Muscle of leg (tissue), 11 donors: Measurements from ENCODE around the gene ZBTB34. TPM values are rescaled to one million over a fixed set of nuclear protein-coding genes. Genes with fewer than 3 reads are reported as not detected.

ENCODE experiments used
- DNase-seq: peaks from one replicate; pipeline ENCODE4 v3.0.0; 2013
- H3K27ac ChIP-seq: one replicate; pipeline ENCODE4 v1.5.1; 2013; ENCODE audit warnings: mild to moderate bottlenecking, low read length, control low read depth
- H3K27me3 ChIP-seq: one replicate; pipeline ENCODE4 v1.6.1; 2013; ENCODE audit warnings: low read length; ENCODE audit not compliant: control insufficient read depth, insufficient read depth
- H3K36me3 ChIP-seq: one replicate; pipeline ENCODE4 v1.6.1; 2013; ENCODE audit warnings: low read length; ENCODE audit not compliant: control insufficient read depth, insufficient read depth
- H3K4me1 ChIP-seq: one replicate; pipeline ENCODE4 v1.6.1; 2013; ENCODE audit warnings: low read length; ENCODE audit not compliant: control insufficient read depth, insufficient read depth
- H3K4me3 ChIP-seq: one replicate; pipeline ENCODE4 v1.5.1; 2013; ENCODE audit warnings: low read length, control low read depth
- H3K9me3 ChIP-seq: replicated peaks from 2 replicates; pipeline ENCODE4 v1.6.1; 2013; ENCODE audit warnings: low read depth, low read length; ENCODE audit not compliant: control insufficient read depth
- WGBS: methylation state at CpG from one replicate; pipeline ENCODE4 v1.1.5; 2013; ENCODE audit warnings: missing lambda C conversion rate; ENCODE audit not compliant: insufficient coverage; 5-methylcytosine and 5-hydroxymethylcytosine counted together
- polyA plus RNA-seq, 8 donors: library from polyadenylated mRNA; unstranded; fragments of 120-200 nt; gene quantifications; one replicate each; pipeline versions ENCODE4 v1.2.1 to v1.2.3, GENCODE V29; 2013; ENCODE audit warnings: inconsistent platforms in 1 of 8, low replicate concordance in 1 of 8; ENCODE audit not compliant: insufficient read length in 8 of 8, insufficient read depth in 1 of 8
- total RNA-seq: library from RNA; stranded (reverse); fragments of 120-200 nt; gene quantifications from one replicate; pipeline ENCODE4 v1.2.4, GENCODE V29; 2013

ZBTB34 gene
- total and polyA plus RNA-seq, 9 donors: 8.4 to 13.7 (median 10.3) TPM

DNA sequence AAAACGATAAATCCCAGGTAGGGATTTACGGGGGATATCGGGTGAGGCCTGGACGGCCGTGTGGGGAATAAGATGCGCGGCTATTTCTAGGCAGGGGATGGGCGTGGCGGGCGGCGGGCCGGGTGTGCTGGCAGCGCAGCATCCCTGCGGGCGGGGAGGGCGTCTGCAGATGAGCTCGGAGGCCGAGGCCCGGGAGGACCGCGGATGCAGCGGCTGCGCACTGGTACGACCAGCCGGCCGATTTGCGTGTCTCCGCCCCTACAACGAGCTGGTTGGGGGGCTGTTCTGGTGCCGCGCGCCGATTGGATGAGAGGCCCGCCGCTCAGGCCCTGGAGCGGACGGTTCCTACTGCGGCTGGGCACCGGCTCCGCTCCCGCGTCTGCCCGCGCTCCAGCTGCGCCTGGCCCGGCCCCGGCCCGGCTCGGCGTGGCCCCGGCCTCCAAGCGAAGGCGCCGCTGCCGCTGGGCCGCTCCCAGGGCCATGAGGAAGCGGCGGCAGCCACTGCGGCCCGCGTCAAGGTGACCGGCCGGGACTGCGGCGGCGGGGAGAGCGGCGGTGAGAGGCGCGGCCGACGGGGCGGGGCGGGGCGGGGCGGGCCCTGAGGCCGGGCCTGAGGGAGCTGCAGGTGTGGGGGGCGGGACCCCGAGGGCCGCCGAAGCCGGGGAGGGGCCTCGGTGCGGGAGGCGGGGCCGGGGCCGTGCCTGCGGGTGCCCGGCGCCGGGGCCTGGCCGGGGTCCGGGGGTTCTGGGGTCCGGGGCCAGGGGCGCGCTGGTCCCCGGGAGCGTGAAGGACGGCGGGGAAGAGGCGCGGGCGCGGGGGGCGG lies 54.2 kb downstream of the ZBTB34 start, which contains the start of gene RALGPS1:
Gene RALGPS1, plus strand, starts transcription at position 325 of the 823 bp plus-strand sequence. CDS start 47,508 bp downstream, outside the sequence.
- peak; percentile 97 for DNase-seq
- Histone ChIP-seq H3K4me1 (peaks cover 9% of the 10 kb centered on the region), H3K36me3 (no peaks in the 10 kb centered on the region), H3K27me3 (peaks cover 8% of the 10 kb centered on the region), H3K9me3 (no peaks in the 10 kb centered on the region), H3K27ac (peak within 1 kb of the TSS; percentile 20), H3K4me3 (peak within 1 kb of the TSS; percentile 35)
- WGBS: under 1% methylated on average over 83 of the region's 105 CpGs

DNA sequence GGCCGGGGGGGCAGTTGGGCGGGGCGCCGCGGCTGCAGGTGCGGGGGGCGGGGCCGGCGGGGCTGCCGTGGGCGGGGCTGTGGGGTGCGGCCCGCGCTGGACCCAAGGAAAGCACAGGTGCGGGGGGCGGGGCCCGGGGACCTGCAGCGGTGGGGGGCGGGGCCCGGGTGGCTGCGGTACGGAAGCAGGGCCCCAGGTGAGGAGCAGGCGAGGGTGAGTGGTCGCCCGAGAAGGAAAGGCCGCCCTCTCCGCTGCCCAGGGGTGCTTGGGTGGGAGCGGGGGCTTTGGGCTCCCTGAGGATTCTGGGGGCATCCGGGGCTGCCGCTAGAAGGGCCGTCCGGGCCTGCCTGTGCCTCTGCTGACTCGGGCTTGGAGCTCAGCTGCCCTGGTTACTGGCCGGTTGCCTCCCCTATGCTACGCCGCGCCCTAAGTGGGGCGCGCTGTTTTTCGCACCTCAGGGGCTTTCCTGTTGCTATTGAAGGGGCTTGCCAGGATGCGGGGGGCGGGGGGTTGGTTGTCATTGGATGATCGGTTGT lies 54.9 kb downstream of the ZBTB34 start:
- peak overlapping the region; percentile 29 for H3K4me3 ChIP-seq
- H3K4me1 ChIP-seq: peaks cover 9% of the 10 kb centered on the region
- no peak overlapping the region for H3K27ac ChIP-seq
- peaks cover 8% of the 10 kb centered on the region for H3K27me3 ChIP-seq
- 2% methylated on average over 28 of the region's 43 CpGs for WGBS
- peak; percentile 21 for DNase-seq
- no peaks in the 10 kb centered on the region for H3K36me3 ChIP-seq
- H3K9me3 ChIP-seq: no peaks in the 10 kb centered on the region

DNA sequence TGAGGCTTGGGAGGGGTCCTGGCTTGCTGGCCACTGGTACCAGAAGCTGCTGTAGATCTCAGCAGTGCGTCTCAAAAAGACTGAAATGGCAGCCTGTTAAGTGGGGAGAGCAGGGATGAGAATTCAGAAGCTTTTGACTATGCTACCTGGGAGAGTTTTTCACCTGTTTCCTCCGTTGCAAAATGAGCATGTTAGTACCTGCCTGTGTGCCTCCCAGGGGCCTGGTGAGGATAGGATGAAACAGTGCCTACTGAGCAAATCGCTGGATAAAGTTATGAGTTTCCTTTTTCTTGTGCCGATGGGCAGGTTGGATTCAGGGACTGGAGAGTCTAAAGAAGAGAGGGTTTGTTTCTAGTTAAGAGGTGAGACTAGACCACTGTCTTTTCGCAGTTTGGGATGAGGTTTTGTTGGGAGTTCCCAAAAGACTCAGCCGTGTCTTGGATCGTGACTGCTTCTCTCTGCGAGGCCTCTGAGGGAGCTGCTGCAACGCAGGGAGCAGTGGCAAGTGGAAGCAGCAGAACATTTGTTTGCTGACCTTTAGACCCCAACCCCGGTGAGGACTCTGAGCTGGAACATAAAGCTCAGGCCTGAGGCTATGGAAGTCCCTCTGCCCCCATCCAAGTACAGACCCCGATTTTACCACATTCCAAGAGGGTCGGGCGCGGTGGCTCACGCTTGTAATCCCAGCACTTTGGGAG lies 55.6 kb downstream of the ZBTB34 start:
- Histone ChIP-seq H3K9me3 (no peaks in the 10 kb centered on the region), H3K27me3 (peaks cover 8% of the 10 kb centered on the region), H3K4me1 (peaks cover 9% of the 10 kb centered on the region), H3K4me3 (no peak overlapping the region), H3K36me3 (no peaks in the 10 kb centered on the region), H3K27ac (no peak overlapping the region)
- 41% methylated on average over 10 of the region's 15 CpGs for WGBS
- peak; percentile 14 for DNase-seq

DNA sequence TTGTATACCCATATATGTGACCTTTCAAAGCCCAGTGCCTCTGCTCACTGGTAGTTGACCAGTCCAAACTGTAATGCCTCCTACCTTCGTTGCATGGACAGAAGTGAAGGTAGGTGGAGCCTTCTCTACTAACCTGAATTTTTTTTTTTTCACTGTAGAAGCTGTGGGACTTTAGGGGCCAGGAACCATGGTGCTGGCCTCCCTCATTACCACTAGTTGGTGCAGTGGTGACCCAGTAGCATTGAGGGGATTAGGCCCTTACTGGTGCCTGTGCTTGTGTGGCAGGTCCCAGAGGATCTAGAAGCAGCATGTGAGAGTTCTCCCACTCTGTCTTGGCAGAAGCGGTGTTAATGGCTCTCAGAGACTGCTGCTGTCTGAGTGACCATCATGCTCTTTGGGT lies 56.5 kb downstream of the ZBTB34 start:
- 89% methylated on average over 1 of the region's 2 CpGs for WGBS
- Histone ChIP-seq H3K27me3 (peaks cover 8% of the 10 kb centered on the region), H3K36me3 (no peaks in the 10 kb centered on the region), H3K9me3 (no peaks in the 10 kb centered on the region), H3K27ac (no peak overlapping the region), H3K4me3 (no peak overlapping the region), H3K4me1 (peaks cover 9% of the 10 kb centered on the region)
- no peak for DNase-seq

DNA sequence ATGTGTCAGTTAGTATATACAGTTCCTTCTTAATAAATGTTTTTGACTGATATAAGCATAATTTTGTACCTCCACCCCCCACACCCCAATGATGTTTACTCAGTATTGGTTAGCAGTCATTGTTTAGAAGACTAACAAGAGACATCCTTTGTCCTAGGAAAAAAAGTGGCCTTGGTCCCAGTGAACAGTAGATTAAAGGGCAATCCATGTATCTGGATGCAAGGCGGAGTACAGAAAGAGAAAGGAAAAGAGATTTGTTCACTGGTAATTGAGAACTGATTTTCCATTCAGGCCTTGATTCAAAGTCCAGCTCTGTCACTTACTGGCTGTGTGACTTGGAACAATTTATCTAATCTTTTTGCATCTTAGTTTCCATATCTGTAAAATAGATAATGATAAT lies 58.8 kb downstream of the ZBTB34 start:
- Histone ChIP-seq H3K4me3 (no peak overlapping the region), H3K27ac (no peak overlapping the region), H3K27me3 (peaks cover 3% of the 10 kb centered on the region), H3K36me3 (no peaks in the 10 kb centered on the region), H3K4me1 (peaks cover 7% of the 10 kb centered on the region), H3K9me3 (no peaks in the 10 kb centered on the region)
- DNase-seq: peak; percentile 59
- WGBS: 57% methylated on average over 1 of the region's 1 CpG

DNA sequence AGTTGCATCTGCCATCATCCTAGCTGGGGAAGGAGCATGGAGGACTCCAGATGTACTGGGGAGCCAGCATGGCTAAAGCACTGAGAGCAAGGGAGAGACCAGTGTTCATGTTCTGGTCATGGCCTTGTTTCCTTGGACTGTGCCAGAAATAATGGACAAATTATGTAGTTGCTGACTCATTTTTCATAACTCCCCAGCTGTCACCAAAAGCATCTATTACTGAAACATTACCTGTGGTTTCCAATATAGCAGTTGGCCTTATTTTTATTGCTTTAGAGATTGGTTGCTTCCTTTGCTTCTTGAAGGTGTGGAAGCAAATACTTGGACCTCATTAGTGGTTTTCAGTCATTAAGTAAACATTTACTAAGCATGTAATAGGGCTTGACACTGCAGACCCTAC lies 65.4 kb downstream of the ZBTB34 start:
- H3K27ac ChIP-seq: no peak overlapping the region
- H3K4me1 ChIP-seq: no peaks in the 10 kb centered on the region
- no peaks in the 10 kb centered on the region for H3K36me3 ChIP-seq
- no peak for DNase-seq
- no peak overlapping the region for H3K4me3 ChIP-seq
- H3K9me3 ChIP-seq: no peaks in the 10 kb centered on the region
- H3K27me3 ChIP-seq: peaks cover 5% of the 10 kb centered on the region

DNA sequence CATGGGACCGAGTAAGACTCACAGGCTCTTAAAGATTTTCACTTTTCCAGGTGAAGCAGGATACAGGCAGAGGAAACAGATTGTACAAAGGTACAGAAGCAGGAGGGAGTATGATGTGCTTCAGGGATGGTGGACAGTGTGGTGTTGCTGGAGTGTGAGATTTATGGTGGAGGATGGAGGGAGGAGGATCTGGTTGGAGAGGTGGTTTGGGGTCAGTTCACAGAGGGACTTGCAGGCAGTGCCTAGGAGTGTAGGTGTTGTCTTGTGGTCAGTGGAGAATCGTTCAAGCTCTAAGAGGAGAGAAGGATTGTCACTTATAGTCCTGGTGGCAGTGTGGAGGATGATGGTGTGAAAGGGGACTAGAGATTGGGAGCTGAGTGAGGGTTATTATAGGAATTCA lies 65.9 kb downstream of the ZBTB34 start:
- 79% methylated on average over 2 of the region's 2 CpGs for WGBS
- Histone ChIP-seq H3K9me3 (no peaks in the 10 kb centered on the region), H3K4me3 (no peak overlapping the region), H3K27me3 (peaks cover 5% of the 10 kb centered on the region), H3K27ac (no peak overlapping the region), H3K36me3 (no peaks in the 10 kb centered on the region), H3K4me1 (no peaks in the 10 kb centered on the region)
- no peak for DNase-seq

DNA sequence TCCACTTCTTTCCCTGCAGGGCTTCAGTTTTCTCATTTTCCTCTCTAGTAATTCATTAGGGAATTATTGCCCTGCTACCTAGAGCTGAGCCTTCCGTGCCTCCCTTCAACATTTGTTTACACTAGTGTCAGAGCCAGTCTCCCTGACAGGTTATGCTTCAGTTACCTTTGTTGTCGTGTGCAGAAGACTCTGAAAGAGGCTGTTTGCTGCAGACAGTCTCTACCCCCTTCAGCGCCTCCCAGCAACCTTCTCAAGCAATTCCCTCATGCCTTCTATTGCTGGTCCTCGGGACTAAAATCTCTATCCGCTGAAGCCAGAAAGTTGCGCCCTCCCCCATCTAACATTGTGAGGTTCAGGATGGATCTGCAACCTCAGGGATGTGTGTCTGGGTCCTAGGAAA lies 67.0 kb downstream of the ZBTB34 start:
- WGBS: 39% methylated on average over 2 of the region's 6 CpGs
- Histone ChIP-seq H3K27ac (no peak overlapping the region), H3K4me3 (no peak overlapping the region), H3K36me3 (no peaks in the 10 kb centered on the region), H3K27me3 (peaks cover 5% of the 10 kb centered on the region), H3K9me3 (no peaks in the 10 kb centered on the region), H3K4me1 (no peaks in the 10 kb centered on the region)
- no peak for DNase-seq

DNA sequence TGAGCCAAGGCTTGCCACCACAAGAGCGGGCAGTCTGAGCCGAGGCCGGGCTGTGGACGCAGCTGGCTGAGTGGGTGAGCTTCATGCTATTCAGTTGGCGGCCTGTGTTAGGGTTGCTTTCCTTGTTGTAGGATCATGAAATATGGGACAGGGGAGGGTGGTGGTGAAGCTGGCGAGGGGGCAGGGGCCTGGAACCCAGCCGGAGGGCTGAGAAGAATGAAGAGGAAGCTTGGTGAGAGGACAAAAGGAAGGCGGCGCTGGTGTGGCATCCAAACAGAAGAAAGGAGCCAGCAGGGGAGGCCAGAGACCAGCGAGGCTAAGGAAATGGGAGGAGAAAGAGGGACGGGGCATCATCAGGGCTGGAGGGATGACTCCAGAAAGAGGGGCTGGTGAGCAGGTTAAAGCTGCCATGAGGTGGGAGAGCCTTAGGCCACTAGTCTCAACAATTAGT lies 72.5 kb downstream of the ZBTB34 start:
- Histone ChIP-seq H3K9me3 (no peaks in the 10 kb centered on the region), H3K27ac (no peak overlapping the region), H3K36me3 (no peaks in the 10 kb centered on the region), H3K4me1 (no peaks in the 10 kb centered on the region), H3K27me3 (no peaks in the 10 kb centered on the region), H3K4me3 (no peak overlapping the region)
- 79% methylated on average over 11 of the region's 11 CpGs for WGBS
- DNase-seq: no peak

DNA sequence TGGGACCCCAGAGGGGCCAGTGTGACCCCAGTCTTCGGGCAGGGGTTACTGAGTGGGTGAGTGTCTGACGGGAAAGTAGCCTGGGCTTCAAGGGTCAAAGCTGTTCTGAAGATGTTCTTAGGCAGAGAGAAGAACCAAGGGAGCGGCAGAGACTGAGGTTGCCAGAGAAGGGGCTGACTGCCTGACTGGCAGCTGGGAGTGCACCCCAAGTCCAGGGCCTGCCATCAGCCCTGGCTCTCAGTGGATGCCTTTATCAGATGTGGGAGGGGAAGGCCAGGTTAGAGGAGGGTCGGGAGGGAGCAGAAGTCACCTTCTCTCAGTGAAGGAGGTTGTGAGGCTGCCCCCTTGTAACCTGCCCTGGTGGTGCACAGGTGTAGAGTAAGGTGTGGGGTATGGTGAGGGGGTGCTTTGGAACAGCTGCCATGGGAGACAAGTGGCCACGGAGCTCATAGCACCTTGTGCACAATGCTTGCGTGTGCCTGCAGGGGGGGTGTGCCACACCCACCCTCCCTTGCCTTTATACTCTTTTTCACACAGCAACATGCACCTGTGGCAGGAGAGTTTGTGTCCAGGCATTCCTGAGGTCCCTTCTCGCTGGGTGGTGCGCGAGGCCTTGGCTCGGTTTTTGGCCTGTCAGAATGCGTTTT lies 73.0 kb downstream of the ZBTB34 start:
- H3K27me3 ChIP-seq: no peaks in the 10 kb centered on the region
- H3K4me1 ChIP-seq: no peaks in the 10 kb centered on the region
- H3K36me3 ChIP-seq: no peaks in the 10 kb centered on the region
- no peak overlapping the region for H3K27ac ChIP-seq
- H3K4me3 ChIP-seq: no peak overlapping the region
- no peak for DNase-seq
- WGBS: 71% methylated on average over 5 of the region's 11 CpGs
- H3K9me3 ChIP-seq: no peaks in the 10 kb centered on the region
